GM19455 (cell line): ENCODE measurements around the gene PYCR2.
A peak's percentile ranks its signal among the peaks of the same experiment; 100 is the strongest.

Source experiments
- ATAC-seq: cut with Tn5 transposase; IDR thresholded peaks from one replicate; pipeline ENCODE4 v1.9.1; 2021; ENCODE audit not compliant: unreplicated experiment

The PYCR2 gene

DNA sequence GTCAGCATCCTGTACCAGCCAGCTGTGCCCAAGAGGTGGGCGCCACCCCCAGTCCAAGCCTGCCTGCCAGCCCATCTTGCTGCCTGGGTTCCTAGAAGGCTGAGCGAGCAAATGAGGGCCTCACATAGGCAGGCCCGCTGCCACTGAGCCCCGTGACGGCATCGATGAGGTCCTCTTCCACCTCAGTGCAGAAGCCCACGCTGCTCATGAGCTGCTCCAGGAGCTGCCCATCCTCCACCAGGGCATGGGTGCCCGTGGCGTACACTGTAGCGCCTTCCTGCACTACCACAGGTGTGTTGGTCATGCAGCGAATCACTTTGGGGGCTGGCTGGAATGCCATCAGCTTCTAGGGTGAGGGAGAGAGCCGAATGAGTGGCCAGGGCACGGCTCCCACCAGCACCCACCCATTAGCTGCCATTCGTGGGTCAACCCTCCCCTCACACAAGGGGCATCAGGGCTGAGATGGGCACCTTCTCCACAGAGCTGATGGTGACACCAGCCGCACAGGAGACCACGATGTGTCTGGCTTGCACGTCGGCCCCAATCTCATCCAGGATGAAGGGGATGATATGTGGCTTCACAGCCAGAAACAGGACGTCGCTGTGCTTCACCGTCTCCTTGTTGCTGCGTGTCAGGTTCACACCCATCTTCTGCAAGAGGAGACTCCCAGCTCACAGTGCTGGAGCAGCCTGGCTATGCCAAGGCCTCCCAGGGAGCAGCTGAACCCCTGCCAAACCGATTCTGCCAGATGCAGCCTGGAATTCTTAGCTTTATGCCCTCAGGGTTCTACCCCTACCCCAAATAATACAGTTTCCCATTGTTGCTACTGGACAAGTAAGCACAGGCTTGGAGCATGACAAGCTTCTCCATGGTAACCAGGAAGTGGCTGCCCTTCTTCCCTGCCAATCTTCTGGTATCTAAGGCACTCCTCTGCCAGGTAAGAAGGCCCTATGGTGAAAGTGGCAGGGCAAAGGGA lies 2.0 kb downstream of the PYCR2 start:
- ATAC-seq, result no peak

GRCh38 chr1:225919906-225920305 lies 4.1 kb downstream of the PYCR2 start:
- ATAC-seq, result no peak

DNA sequence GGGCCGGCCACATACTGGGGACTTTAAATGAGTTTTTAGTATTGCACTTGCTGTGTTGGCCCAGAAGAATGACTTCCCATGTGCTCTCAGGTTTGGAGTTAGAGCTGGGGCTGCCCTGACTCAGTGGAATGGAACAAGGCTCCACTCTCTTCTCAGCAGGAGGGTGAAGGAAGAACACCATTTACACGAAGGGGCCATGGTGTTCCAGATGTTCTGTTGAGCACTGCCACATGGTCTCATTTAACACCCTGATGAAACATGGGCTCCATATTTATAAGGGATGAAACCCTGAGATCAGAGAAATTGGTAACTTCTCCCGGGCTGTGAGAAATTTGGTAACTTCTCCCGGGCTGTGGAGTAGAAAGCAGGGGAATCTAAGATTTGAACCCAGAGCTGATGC lies 5.8 kb downstream of the PYCR2 start:
- ATAC-seq, result no peak

DNA sequence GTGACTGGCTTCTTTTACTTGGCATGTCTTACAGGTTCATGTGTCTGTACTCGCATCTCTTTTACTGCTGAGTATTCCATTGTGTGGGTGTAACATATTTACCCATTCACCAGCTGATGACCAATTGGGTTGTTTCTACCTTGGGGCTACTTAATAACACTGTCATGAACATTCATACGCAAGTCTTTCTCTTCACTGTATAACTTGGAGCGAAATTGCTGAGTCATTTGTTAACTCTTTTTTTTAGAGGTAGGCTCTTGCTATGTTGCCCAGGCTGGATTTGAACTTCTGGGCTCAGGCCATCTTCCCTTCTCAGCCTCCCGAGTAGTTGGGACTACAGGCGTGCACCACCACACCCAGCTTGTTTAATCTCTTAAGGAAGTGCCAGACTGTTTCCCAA lies 6.5 kb downstream of the PYCR2 start:
- ATAC-seq, result no peak

- no peak for ATAC-seq
Observed at GRCh38 chr1:225917101-225917500, 6.9 kb downstream of the PYCR2 start.

DNA sequence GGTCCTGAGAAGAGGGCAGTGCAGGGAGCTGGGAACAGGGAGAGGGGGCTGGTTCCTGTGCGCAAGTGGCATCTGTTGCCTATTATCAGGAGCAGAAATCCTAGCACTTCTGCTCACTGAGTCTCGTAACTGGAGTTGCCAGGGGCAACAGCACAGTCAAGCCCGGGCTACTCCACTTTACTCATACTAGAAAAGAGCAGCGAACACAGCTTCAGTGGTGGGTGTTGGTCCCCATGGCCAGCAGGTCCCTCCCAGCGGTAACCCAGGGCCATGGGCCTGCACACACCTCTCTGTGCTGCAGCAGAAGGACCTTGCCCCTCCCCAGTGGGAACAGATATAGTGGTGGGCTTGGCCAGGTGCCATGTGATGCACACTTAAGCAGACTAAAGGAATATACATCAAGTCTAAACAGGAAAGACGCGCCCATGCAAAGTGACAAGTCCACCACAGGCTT lies 8.5 kb downstream of the PYCR2 start:
- ATAC-seq, result no peak

DNA sequence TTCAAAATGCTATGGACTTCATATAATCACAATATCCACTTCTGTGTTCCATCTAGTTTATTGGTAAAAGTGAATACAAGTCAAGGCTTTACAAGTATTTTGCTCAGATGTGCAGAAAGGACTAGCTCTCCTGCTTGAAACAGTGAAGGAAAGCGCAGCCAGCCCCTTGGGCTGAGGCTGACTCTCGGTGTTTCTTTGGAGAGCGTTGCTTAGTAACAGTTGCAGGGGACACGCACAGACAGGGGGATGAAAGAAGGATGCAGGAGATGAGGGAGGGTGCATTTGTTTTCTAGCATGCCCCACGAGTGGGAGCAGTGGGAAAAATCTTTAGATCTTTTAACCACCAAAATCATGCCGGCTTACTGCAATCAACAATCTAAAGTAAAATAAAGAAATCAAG lies 9.1 kb downstream of the PYCR2 start:
- ATAC-seq, result no peak

DNA sequence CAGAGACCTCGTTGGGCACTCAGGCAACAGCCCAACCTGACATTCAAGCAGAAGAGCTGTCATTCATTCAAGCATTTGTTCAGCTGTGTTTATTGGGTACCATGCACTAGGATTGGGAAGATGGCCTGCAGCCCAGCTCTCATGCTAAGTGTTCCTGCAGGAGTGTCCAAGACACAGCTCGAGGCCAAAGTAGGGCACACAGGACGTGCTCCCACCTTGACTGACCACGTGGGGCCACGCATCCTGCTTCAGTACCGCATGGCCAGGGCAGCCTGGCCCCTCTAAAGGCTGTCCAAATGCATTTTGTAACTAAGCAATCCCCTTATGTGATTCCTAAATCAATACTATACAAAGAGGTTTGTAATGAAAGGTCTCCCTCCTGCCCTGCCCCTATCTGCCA lies 9.7 kb downstream of the PYCR2 start:
- no peak for ATAC-seq

GRCh38 chr1:225911191-225912130 lies 12.6 kb downstream of the PYCR2 start:
- ATAC-seq, result peak; percentile 87

- no peak for ATAC-seq
Observed at GRCh38 chr1:225909477-225909876, 14.6 kb downstream of the PYCR2 start.

DNA sequence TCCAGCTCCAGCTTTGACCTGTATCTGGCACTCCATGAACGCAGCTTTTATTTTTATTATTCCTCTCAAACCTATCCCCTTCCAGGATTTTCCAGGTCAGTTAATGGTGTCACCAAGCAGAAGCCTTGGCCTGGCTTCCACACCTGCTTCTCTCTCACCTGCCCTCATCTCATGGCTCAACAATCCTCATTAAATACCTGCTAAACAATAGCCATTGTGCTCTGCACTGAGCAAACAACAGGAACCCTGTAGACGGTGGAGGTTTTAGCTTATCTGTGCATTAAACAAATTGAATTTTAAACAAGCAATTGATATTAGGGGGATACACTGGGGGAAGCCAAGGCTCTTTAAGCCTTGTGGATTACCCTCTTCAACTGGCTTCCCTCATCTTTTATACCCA lies 15.3 kb downstream of the PYCR2 start:
- ATAC-seq, result no peak

- no peak for ATAC-seq
Observed at GRCh38 chr1:225908013-225908640, 15.9 kb downstream of the PYCR2 start.

- no peak for ATAC-seq
Observed at GRCh38 chr1:225907341-225907740, 16.7 kb downstream of the PYCR2 start.

GRCh38 chr1:225906467-225906866 lies 17.6 kb downstream of the PYCR2 start:
- no peak for ATAC-seq

- no peak for ATAC-seq
Observed at GRCh38 chr1:225903623-225904022, 20.4 kb downstream of the PYCR2 start.

DNA sequence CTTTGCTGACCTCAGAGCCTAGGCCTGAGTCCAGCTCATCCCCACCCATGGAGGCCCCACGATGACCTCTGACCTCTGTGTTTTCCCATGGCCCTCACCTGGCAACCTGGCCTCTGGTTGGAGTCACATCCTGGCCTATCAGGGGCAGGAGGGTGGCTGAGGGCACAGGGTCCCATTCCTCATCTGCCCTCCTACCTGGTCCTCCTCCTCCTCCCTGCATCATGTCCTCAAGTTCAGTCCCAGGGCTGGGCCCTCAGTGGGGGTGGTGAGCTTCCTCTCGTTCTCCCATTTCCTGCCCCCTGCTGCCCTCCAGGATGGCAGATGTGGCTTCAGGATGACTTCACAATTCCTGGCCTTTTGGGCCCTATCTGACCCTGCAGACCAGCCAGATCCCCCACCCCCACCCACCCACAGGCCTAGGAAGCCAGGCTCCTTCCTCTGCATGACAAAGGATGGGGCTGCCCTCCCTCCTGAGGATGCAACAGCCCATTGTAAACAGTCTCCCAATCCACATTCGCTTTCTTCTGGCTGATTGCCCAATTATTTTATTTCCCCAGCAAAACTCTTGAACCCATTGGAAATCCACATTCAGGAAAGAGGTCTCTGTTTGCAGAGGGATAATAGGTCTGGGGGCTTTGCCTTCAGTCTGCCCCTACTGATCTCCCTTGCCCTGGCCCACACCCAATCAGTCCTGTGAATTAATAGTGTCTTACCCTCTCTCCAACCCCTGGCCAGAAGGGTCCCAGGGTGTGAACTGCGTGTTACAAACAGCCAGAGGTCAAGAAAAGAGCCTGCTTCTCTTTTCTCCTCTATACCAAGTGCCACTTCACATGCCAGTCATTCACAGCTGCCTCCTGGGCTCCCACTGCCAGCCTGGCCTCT lies 24.8 kb downstream of the PYCR2 start:
- ATAC-seq, result no peak

DNA sequence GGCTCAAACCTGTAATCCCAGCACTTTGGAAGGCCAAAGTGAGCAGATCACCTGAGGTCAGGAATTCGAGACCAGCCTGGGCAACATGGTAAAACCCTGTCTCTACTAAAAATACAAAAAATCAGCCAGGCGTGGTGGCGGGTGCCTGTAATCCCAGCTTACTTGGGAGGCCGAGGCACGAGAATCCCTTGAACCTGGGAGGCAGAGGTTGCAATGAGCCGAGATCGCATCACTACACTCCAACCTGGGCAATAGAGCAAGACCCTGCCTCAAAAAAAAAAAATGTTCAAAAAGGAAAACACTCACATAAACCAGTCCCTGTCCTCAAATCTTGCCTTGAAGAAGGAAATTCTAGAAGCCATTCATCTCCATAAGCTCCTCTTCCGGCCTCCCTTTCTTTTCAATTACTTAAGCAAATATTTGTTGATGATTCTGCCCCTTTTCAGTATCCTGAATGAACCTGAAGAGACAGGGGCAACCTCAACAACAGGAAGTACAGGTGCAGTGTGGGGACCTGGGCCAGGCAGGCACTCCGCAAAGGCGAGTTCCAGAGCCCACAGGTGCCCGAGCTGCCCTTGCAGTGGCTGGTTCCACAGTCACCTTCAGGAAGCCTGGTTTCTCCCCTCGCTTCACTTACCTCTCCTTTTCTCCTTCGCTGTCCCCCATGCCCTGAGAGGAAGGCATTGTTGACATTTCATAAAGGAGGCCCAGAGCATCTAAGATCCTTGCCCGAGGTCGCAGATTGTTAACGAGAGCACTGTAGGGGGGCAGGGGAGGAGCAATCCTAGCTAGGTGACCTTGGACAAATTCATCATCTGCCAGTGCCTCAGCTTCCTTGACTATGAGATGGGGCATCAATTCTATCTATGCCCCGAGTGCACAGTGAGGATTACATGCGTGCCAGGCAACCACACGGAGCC lies 26.2 kb downstream of the PYCR2 start:
- ATAC-seq, result no peak

DNA sequence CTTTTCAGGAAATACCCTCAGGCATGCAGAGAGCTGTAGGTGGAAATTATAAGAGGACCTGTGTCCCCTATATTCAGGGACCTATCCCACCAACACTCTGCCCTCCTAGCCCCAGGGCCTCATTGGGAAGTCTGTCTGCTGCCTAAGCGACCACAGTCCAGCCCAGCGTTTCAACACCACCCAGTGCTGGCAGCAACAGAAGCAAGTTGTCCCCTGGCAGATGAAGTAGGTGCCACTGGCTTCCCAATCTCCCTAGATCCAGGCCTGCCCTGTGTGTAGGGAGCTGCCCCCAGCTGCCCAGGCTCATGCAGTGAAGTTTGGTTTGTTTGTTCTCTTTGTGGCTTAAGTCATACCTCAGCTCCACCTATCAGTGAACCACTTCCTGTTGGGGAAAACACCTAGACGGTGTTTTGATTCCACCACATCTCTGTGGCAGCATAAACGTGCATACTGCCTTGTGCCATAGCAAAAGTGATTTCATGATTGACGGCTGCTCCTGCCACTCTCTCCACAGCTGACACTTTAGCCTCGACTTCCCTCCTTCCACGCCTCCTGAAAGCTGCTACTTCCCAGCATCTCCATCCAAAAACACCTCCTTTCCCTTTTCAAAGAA lies 27.0 kb downstream of the PYCR2 start:
- peak; percentile 100 for ATAC-seq

DNA sequence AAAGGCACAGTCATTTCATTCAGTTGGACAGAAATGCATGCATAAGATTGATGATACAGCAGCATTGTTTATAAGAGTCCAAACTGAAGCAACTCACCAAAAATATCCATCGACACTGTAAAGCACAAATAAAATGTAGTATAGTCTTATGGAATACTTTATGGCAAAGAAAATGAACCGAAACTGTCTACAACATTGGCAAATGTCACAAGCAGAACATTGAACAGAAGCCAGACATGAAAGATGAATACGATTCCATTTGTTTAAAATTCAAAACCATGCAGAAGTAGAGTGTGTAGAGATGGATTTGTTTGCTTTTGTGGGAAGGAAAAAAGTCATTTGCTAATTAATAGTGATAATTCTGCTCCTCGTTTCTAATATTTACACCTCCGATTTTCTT lies 27.6 kb downstream of the PYCR2 start:
- ATAC-seq, result no peak
